ENCODE data around the gene SLC2A4.
A peak's percentile ranks its signal among the peaks of the same experiment; 100 is the strongest.

SLC2A4 gene

DNA sequence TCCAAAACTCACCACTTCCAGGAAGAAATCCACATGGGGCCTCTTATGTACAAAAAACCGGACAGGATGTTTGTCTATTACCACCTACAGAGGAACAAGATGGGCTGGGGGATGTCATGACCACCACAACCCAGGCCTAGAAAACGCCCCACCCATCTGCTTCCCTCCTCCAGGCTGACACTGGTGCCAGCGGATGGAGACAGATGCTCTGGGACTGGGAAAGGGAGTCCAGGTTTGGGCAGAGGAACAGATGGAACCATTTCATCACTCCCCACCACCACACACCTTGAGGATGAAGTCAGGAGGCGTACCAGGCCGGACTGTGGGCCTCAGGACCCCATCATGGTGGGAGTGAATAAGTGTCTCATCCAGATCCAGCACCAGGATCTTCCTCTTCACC, 34.7 kb upstream of the SLC2A4 start:
- no peak for DNase-seq (ENCODE audit: low read depth in 2 of 2, low spot score in 1 of 2)

DNA sequence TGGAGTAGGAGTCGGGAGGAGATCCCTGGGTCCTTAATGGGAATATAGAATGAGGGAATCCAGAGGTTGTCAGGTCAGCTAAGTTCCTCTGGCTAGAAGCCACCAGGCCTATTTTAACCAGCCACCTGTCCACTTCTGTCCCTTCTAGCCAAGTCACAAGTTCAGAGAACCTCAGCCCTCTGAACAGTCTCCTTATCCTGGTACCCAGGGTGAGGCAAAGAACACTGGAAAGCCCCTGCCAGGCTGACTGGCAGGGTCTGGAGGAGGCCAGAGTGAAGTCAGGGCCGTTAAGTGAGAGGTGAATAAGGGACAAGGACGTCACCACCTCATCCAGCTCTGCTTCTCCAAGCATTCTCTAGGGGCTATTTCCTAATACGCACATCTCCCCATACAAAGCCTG, 32.7 kb upstream of the SLC2A4 start:
- no peak for DNase-seq (ENCODE audit: low read depth in 2 of 2, low spot score in 1 of 2)

DNA sequence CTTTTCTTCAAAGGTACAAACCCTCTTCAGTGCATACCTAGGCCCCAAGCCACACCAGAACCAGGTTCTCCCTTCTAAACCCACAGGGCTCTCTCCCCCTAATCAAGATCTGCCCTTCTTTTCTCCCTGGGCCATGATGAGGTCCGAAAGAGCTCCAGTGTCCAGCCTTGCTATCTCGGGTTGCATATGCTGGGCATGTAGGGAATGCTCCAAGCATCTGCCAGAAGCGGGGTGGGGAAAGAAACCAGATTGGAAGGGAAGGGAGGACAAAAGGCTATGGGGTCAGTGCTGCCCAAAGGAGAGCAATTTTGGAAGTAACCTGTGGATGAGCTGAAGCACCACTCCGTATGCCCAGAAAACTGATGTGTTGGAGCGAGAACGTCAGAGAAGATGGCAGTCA, 32.3 kb upstream of the SLC2A4 start:
- DNase-seq (ENCODE audit: low read depth in 2 of 2, low spot score in 1 of 2) = no peak

DNA sequence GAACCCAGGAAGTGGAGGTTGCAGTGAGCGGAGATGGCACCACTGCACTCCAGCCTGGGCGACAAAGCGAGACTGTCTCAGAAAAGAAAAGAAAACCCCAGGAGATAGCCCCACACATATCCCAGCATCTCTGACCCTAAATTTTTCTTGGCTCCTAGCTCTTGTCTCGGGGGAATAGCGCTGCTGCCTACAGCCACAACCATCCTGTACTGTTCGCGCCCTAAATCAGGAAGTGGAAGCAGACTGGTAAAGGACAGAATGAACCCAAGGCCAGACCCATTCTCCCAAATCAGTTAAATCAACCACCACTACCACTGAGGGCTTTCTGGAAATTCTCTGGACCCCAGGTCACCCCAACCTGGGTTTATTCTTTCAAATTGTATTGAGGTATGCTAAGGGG, 31.7 kb upstream of the SLC2A4 start:
- no peak for DNase-seq (ENCODE audit: low read depth in 2 of 2, low spot score in 1 of 2)

DNA sequence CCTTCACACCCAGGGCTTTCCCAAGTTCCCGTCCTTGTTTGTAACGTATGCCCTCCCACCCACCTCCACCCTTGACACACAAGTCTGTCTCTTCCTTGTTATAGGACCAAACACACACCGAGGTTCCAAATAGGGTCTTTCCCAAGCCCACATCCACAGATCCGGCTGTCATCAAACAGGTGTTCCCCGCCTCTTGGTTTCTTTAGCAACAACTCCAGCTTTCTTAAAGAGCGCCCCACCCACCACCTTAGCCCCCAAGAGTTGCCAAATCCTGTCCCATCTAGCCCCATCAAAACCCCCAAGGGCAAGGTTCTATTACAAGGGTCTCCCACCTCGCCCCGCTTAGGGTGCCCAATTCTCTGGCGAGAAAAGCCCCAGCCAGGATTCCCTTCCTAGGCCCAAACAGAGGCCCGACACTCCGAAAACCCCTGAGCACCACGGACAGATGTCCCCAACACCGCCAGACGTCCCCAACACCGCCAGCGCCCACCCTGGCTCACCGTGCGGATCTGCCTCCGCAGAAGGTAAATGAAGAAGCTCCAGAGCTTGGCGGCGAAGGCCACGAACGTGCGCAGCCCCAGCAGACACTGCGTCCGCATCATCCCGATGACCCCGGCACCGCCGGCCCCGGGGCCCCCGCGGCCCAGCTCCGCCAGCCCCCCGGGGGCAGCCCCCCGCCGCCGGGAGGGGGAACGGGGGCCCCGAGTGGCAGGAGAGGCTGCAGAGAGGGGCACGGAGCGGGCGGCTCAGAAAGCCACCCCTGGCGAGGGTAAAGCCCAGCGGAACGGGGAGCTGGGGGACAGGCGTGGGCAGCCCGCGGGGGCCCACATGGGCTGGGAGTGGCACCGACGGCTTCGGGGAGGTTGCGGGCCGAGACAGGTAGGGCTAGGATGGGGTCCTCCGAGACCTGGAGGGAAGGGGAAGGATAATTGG, 30.6 kb upstream of the SLC2A4 start:
- no peak for DNase-seq (ENCODE audit: low read depth in 2 of 2, low spot score in 1 of 2)

DNA sequence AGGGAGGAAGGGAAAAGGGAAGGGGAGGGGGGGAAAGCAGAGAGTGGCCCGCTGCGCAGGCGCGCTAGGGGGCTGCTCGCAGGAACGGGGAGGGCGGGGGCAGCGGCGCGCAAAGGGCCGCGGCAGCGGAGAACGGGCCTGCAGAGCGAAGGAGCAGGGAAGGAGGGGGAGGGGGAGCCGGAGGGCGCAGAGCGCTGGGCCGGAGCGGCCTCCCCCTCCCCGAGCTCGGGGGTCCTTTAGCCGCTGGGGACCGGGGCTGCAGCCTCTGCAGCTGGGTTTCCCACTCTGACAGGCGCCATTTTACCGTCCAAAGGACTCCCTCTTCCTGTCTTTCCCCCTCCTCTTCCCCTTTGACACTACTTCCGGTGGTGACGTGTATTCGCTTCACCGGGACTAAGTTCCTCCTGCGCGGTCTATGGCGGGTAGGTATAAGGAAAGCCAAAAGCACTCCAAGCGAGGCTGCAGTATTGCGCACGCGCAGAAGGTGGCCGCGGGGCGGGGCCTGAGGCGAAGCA, 29.8 kb upstream of the SLC2A4 start, which contains the start of gene CTDNEP1:
Gene CTDNEP1, minus strand, starts transcription at position 74 of the 515 bp plus-strand sequence. CDS start 438 bp downstream, outside the sequence.
- DNase-seq (ENCODE audit: low read depth in 2 of 2, low spot score in 1 of 2) = peak; percentile 98 to 99

DNA sequence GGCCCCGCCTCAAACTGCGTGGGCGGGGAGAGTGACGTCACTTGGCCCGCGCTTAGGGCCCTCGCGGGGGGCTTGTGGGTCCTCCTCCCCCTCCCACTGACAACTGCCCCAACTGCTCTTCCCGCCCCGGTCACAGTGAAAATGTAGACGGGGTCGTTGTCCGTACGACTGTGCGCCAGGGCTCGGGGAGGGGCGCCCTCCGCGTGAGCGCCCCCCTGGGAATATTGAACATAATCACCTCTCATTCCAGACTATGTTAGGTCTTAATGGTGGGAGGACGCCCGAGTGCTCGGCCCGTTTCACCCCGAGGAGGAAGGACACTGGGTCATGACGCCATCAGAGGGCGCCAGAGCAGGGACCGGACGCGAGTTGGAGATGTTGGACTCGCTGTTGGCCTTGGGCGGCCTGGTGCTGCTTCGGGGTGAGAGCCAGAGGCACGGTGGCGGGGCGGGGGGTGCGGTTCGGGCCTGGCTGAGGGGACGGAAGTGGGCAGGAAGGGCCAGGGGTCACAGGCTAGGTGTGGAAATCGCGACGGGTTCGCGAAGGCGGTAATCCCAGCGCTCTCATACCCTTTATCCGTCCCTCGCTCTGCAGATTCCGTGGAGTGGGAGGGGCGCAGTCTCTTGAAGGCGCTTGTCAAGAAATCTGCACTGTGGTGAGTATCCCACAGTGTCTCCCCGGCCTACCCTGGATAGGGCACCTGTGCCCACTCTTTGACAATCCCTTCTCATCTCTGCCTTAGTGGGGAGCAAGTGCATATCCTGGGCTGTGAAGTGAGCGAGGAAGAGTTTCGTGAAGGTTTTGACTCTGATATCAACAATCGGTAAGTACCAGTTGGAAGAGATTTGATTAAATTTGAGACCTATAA, 29.1 kb upstream of the SLC2A4 start, which contains the start of gene ELP5:
Gene ELP5, plus strand, starts transcription at position 40 of the 868 bp plus-strand sequence. Its CDS starts 336 bp downstream, at position 376.
- peak; percentile 72 to 73 for DNase-seq (ENCODE audit: low read depth in 2 of 2, low spot score in 1 of 2)

DNA sequence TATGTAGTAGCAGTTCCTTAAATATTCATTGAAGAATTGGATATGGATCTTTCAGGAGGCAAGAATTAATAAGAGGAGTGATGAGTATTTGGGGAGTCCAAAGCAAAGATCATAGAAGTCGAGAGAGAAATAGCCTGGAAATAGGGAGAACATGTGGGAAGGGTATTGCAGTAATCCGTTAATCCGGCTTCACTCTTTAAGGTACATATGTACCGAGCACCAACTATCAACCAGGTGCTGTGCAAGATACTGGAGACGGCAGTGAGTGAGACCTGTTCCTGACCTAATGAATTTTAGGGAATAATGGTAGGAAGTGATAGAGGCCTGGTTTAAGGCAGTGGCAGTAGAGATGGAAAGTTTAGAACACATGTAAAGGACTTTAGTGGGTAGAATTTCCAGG, 28.4 kb upstream of the SLC2A4 start:
- no peak for DNase-seq (ENCODE audit: low read depth in 2 of 2, low spot score in 1 of 2)

DNA sequence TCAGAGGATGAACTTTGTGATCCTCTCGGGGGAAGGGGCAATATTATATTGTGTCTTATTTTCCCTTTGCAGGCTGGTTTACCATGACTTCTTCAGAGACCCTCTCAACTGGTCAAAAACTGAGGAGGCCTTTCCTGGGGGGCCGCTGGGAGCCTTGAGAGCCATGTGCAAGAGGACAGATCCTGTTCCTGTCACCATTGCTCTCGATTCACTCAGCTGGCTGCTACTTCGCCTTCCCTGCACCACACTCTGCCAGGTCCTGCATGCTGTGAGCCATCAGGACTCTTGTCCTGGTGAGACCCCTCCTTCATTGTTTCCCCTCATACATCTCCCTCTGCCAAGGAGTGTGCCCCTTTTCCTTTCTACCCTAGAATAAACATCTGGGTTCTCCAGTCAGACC, 27.0 kb upstream of the SLC2A4 start:
- no peak for DNase-seq (ENCODE audit: low read depth in 2 of 2, low spot score in 1 of 2)

DNA sequence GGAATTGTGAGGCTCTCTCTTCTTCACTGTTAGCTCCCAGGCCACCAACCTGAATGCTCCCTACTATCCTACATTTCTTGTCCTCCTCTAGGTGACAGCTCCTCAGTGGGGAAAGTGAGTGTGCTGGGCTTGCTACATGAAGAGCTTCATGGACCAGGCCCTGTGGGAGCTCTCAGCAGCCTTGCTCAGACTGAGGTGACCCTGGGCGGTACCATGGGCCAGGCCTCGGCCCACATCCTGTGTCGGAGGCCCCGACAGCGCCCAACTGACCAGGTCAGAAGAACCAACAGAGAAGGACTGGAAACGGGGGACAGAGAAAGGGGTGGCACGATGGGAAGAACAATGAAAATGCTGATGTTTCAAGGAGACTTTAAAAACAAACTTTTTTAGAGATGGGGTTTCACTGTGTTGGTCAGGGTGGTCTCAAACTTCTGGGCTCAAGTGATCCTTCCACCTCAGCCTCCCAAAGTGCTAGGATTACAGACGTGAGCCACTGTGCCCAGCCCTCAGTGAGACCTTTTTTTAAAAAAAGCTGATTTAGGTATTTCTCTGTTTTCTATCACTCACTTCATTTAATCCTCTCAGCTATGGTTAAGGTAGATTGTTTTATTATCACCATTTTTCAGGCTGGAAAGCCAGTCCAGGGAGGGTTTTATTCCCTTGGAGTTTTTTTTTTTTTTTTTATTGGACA, 24.6 kb upstream of the SLC2A4 start:
- no peak for DNase-seq (ENCODE audit: low read depth in 2 of 2, low spot score in 1 of 2)

DNA sequence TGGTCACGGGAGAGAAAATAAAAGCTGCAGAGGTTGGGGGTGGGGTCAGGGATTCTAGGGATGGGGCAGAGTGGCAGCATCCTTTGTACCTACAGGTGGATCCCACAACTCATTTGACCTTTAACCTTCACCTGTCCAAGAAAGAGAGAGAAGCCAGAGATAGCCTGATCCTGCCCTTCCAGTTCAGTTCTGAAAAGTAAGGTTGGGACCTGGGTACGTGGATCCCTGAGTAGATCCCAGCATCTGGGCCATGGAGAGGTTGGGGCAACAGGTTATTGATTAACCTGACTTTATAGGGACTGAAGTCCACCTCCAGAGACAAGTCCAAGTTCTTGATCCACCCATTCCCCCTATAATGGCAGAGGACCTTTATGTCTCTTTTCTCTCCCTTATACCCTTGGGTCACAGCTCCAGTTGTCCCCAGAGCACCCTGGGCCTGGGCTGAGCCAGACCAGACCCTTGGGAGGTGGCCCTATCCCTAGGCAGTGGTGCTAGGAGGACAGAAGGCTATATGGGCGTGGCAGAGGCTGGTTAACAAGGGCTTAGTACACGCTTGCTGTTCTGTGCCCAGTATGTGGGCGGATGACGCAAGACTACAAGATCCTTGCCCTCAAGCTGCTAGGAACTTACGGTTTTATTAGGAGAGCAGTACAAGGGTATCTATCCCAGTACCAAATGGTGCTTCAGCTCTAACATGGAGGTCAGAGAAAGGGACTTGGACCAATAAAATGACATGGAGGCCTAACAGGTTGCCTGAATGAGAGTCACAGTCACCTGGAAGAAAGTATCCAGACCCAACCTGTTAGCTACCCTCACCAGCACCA, 22.6 kb upstream of the SLC2A4 start:
- no peak for DNase-seq (ENCODE audit: low read depth in 2 of 2, low spot score in 1 of 2)

DNA sequence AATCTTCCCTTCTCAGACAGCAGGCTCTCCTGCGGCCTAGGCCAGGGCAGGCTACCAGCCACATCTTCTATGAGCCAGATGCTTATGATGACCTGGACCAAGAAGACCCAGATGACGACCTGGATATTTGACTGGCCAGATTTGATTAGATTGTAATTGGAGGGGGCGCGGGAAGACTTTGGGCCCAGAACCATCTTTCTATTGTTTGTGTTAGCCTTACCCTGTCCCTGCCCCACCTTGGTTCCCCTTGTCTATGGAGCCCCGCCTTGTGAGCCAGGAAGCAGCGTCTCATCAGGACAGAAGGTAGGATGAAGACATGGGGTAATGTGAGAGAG, 22.0 kb upstream of the SLC2A4 start:
- DNase-seq (ENCODE audit: low read depth in 2 of 2, low spot score in 1 of 2) = no peak

DNA sequence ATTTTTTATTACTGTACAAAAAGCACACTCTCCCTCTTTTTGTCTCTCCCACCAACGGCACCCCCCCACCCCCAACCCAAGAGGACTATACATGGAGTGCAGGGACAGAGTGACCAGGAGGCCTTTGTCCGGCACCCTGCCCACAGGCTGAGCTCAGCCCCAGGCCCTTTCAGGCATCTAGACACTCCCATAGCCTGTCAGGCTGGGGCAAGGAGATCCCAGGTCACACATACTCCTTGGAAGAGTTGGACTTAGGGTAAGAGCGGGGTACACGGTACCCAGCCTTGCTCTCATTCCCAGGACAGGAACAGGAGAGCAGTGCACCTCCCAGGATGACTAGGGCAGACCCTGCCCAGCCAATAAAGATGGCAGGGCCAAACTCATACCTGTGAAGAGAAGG, 21.4 kb upstream of the SLC2A4 start:
- no peak for DNase-seq (ENCODE audit: low read depth in 2 of 2, low spot score in 1 of 2)

DNA sequence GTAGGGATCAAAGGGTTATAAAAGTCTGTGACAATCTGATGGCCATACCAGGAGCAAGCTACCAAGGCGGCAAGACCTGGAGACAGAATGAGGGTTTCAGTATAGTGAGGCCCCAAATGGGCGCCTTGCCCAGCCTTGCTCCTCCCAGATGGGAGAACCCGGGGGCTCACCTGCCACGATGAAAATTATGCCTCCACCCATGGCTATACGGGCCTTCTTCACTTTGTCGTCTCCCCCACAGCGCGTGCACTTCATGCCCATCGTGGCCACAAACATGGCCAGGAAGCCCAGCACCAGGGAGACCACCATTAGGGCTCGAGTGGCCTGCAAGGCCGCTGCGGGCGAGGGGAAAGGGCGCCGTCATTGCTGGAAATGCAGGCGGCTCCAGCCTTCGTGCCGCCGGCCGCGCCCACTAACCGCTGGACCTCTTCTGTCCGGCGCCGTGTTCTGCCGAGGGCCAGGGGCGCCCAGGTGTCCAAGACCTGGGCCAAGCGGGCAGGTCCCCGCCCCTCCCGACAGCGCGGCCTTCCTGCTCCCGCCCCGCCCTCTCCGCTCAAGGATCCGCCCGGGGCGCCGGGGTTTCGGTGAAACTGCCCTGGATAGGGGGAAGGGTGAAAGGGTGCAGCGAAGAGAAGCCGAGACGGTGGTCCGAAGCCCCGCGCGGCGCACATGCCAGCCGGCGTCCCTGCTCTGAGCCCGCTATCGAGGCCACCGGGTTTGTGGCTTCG, 20.7 kb upstream of the SLC2A4 start:
- DNase-seq (ENCODE audit: low read depth in 2 of 2, low spot score in 1 of 2) = no peak

DNA sequence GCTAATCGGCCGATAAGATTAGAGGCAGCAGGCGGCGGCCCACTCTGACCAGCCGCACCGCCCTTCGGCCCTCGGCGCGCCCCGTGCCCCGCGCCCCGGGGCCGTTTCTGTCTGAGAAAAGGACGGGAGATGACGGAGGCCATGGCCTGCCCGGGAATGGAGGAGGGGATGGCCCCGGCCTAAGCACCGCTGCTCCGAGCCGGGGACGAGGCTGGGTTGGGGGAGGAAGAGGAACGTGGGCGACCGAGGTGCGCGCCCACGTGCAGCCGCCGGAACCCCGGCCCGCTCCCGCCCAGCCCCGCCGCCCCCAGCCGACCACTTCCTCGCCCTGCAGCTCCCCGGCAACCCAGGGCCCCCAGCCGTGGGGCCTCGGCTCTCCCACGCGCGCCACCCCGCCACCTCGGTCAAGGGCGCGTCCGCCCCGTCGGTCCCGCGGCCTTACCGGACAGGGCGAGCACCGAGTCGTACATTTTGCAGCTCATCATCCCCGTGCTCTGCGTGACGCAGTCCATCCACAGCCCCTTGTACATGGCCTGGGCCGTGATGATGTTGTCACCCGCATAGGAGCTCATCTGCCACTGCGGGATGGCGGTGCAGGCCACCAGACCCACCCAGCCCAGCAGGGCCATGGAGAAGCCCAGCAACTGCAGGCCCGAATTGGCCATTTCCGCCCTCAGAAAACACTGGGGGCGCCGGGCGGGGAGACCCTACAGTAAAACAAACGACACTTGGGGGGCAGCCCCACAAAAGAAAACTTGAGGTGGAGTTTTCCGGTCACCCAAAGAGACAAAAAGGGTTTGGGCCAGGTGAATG, 19.9 kb upstream of the SLC2A4 start:
- DNase-seq (ENCODE audit: low read depth in 2 of 2, low spot score in 1 of 2) = no peak

DNA sequence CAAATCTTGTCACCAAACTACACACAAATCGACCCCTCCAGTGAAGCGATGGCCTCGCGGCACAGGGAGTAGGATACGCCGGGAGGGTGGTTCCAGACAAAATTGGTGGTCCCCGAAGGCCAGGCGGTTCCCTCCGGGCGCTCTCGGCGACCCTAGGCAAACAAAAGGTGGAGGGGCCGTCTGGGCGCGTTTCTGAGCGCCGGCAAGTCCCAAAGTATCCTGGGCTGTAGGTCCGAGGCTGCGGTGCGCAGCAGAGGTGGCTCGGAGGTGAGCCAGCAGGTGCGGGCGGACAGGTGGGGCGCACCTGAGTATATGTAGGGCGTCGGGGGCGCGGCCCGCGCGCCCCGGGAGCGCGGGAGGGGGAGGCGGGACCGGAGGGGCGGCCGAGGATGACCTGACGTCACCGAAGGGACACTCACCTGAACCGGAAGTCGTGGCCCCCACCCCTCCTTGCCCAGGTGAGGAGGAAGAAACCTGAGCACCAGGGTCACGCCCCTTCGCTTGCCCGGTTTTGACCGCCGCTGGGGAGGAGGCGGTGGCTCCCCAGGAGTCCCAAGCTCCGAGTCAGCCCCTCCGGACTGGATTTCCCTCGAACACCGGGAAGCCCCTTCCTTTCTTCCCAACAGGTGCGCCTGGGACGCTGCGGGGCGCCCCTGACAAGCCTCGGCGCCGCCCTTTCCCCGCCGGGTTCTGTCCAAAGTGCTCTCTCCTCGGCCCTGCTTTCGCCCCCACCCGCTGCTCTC, 19.2 kb upstream of the SLC2A4 start, which contains the start of gene CLDN7:
Gene CLDN7, minus strand, starts transcription at position 287 of the 743 bp plus-strand sequence. CDS start 435 bp downstream, outside the sequence.
- no peak for DNase-seq (ENCODE audit: low read depth in 2 of 2, low spot score in 1 of 2)

DNA sequence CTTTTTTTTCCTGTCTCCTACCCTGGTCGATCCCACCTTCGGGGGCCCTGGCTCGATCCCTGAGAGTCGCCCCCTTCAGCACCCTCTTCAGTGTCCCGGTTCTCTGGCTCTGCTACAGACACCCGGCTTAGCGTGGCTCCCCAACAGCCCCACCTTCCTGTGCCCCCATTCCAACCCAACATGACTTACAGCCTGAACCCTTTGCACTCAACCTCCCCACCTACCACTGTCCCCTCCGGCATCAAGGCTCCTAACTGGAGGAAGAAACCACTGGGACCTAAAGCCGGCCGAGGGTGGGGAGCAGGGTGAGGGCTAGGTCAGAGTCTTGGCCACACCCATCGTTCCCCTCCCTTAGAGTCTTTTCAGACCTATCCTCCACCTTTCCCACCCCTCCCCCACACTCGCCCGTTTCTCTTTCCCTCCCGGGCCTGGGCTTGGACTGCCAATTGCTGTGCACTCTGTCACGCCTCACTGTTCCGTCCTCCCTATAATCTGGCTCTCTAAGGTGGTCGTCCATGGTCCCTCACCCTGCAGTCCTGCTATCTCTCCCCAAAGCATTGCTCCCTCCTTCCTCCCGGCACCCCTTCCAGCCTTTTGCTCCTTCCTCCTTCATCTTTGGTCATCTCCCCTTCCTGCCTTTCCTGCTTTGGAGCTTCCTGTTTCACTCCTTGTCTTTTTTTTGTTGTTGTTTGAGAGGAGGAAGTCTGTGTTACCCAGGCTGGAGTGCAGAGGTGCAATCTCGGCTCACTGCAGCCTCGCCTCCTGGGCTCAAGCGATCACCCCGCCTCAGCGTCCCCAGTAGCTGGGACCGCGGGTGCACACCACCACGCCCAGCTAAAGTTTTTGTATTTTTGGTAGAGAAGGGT, 18.4 kb upstream of the SLC2A4 start:
- DNase-seq (ENCODE audit: low read depth in 2 of 2, low spot score in 1 of 2) = no peak

Measured in stimulated activated CD8-positive, alpha-beta memory T cell treated with anti-CD3 and anti-CD28 coated beads, Interleukin-4, amount 100 ng/mL, for 1 hour (primary cell).